ENCODE measurements around the gene SPATA46. TPM values are rescaled to one million over a fixed set of nuclear protein-coding genes. Genes with fewer than 3 reads are reported as not detected.

The SPATA46 gene
- total RNA-seq, 1 donor from 2014 or later = not detected

DNA sequence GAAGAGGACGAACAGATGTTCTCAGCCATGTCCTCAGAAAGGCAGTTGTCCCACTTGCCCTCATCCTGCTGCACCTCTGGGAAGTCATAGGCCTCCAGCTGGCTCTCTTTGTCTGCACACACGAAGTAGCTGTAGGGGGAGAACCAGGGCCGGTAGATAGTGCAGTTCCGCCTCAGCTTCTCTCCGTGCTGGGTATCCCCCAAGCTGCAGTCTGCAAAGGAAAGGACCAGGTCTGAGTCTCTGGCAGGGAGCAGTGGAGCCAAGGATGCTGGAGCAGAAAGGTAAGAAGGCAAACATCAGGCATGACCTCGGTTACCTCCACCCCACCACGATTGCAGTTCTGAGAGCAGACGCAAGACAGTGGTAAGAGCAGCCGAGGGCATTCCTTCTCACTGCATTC, 2.2 kb downstream of the SPATA46 start:
- TF ChIP-seq, protein P1, sequence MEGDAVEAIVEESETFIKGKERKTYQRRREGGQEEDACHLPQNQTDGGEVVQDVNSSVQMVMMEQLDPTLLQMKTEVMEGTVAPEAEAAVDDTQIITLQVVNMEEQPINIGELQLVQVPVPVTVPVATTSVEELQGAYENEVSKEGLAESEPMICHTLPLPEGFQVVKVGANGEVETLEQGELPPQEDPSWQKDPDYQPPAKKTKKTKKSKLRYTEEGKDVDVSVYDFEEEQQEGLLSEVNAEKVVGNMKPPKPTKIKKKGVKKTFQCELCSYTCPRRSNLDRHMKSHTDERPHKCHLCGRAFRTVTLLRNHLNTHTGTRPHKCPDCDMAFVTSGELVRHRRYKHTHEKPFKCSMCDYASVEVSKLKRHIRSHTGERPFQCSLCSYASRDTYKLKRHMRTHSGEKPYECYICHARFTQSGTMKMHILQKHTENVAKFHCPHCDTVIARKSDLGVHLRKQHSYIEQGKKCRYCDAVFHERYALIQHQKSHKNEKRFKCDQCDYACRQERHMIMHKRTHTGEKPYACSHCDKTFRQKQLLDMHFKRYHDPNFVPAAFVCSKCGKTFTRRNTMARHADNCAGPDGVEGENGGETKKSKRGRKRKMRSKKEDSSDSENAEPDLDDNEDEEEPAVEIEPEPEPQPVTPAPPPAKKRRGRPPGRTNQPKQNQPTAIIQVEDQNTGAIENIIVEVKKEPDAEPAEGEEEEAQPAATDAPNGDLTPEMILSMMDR (IDR thresholded peaks at IDR 0.05; ENCODE audit: unreplicated experiment) = no peak
- H3K27ac Mint-ChIP-seq (ENCODE audit: unreplicated experiment) = no peak overlapping the region
- peaks cover 17% of the 10 kb centered on the region for H3K27me3 Mint-ChIP-seq (ENCODE audit: unreplicated experiment)
- DNase-seq (ENCODE audit: low spot score) = no peak
- peaks cover 7% of the 10 kb centered on the region for H3K4me1 Mint-ChIP-seq (ENCODE audit: unreplicated experiment)
- H3K9me3 Mint-ChIP-seq (ENCODE audit: unreplicated experiment) = no peaks in the 10 kb centered on the region
- H3K36me3 Mint-ChIP-seq (ENCODE audit: low read depth, unreplicated experiment) = peaks cover 24% of the 10 kb centered on the region
- no peak overlapping the region for H3K4me3 Mint-ChIP-seq (ENCODE audit: unreplicated experiment)

DNA sequence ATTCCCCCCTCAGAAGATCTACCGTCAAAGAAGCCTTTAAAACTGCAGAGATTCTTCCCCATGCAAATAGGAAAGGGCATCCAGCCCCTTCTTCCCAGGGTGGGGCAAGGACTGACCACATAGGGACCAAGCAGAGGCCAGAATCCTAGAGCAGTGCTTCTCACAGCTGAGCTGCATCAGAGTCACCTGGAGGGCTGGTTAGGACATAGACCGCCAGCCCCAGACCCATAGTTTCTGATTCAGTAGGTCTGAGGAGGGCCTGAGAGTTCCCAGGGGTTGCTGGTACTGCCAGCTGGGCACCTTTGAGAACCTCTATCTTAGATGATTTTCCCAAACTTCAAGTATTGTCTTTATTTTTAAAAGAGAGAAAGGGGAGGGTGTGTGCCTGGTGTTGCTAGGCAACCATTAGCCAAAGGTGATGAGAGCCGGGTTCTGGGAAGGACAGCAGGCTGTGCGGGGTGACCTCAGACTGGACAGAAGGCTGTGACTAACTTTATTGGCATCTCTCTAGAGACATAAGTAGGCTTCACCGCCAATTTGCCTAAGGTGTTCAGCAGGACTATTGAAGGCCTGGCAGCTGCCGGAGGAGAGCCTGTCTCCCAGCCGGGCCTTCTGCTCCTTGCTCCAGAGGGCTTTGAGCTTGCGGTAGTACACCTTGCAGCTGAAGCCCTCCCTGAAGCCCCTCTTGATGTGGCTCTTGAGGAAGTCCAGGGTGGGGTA, 3.0 kb downstream of the SPATA46 start:
- TF ChIP-seq, protein P1 (IDR thresholded peaks at IDR 0.05; ENCODE audit: unreplicated experiment) = no peak
- H3K4me3 Mint-ChIP-seq (ENCODE audit: unreplicated experiment) = no peak overlapping the region
- no peaks in the 10 kb centered on the region for H3K9me3 Mint-ChIP-seq (ENCODE audit: unreplicated experiment)
- H3K27me3 Mint-ChIP-seq (ENCODE audit: unreplicated experiment) = peaks cover 16% of the 10 kb centered on the region
- H3K36me3 Mint-ChIP-seq (ENCODE audit: low read depth, unreplicated experiment) = peaks cover 24% of the 10 kb centered on the region
- H3K4me1 Mint-ChIP-seq (ENCODE audit: unreplicated experiment) = peaks cover 7% of the 10 kb centered on the region
- no peak for DNase-seq (ENCODE audit: low spot score)
- H3K27ac Mint-ChIP-seq (ENCODE audit: unreplicated experiment) = no peak overlapping the region

DNA sequence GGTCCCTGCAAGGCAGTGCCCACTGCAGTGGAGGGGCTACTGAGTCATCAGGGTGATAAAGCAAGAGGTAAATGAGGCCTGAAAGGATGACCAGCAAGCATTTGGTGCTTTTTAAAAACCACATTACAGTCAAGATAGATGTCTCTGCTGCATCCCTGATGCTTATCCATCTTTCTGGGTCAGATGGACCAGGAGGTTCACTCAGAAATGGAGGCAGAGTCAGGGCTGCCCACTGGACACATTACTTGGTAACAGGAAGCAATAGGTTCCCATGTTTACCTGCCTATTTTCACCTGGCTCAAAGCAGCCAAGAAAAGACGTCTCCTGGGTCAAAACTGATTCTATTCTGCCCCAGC, 3.6 kb downstream of the SPATA46 start:
- no peak overlapping the region for H3K4me3 Mint-ChIP-seq (ENCODE audit: unreplicated experiment)
- no peak for DNase-seq (ENCODE audit: low spot score)
- H3K4me1 Mint-ChIP-seq (ENCODE audit: unreplicated experiment) = peaks cover 7% of the 10 kb centered on the region
- no peak overlapping the region for H3K27ac Mint-ChIP-seq (ENCODE audit: unreplicated experiment)
- peaks cover 23% of the 10 kb centered on the region for H3K36me3 Mint-ChIP-seq (ENCODE audit: low read depth, unreplicated experiment)
- H3K27me3 Mint-ChIP-seq (ENCODE audit: unreplicated experiment) = peaks cover 15% of the 10 kb centered on the region
- TF ChIP-seq, protein P1 (IDR thresholded peaks at IDR 0.05; ENCODE audit: unreplicated experiment) = no peak
- H3K9me3 Mint-ChIP-seq (ENCODE audit: unreplicated experiment) = no peaks in the 10 kb centered on the region

DNA sequence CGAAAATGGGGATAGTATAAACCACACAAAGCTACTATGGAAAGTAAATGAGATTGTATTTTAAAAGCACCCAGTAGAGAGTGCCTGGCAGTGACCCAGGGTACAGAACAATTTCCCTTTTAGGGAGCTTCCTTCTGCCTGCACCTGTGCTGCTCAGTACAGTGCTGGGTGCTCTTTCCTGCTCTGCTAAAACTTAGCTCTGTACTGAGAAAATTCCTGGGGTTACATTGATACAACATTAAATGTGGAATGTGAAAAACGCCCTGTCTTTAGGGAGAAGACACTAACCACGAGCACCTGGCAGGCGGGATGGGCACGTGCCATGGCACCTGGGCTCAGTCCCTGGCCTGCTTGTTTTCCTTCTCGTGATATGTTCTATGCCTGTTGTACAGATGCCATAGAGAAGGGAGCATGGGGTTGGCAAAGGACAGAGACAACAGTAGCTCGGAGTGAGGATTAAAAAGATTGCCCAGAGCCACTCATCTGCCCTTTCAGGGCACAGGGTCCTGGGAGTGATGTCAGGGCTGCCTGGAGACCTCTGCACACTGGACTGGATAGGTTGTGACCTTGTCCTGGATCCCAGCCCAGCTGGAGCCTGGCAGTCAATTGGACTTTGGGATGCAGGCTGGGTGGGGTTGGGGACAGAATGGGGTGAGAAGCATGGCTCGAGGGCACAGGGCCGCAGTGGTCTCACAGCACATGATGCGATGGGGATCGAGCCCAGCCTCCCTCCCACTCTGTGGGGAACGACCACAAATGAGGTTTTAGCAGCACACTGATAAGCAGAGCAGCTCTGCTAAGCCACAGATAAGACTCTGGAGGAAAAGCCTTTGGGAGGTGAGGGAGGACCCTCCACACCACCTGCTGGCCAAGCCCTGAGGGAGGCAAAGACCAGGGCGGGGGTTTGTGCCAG, 4.2 kb downstream of the SPATA46 start:
- TF ChIP-seq, protein P1 (IDR thresholded peaks at IDR 0.05; ENCODE audit: unreplicated experiment) = no peak
- Mint-ChIP-seq H3K4me1 (ENCODE audit: unreplicated experiment) (peaks cover 7% of the 10 kb centered on the region), H3K9me3 (ENCODE audit: unreplicated experiment) (no peaks in the 10 kb centered on the region), H3K4me3 (ENCODE audit: unreplicated experiment) (no peak overlapping the region), H3K36me3 (ENCODE audit: low read depth, unreplicated experiment) (peaks cover 17% of the 10 kb centered on the region), H3K27ac (ENCODE audit: unreplicated experiment) (no peak overlapping the region), H3K27me3 (ENCODE audit: unreplicated experiment) (peaks cover 15% of the 10 kb centered on the region)
- no peak for DNase-seq (ENCODE audit: low spot score)

DNA sequence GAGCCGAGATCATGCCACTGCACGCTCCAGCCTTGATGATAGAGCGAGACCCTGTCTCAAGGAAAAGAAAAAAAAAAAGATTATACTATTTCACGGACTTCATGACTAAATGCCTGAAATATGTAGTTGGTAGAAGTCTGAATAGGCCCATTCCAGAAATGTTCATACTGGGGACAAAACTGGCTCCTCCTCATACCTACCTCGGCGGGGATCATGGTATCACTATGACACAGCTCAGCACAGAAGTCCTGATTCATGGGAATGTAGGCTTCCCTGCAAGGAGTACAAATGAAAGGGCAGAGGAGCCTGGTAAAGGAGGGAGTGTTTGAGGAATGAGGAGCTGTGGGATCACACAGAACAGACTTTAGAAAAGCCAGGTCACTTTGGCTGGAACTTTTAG, 5.0 kb downstream of the SPATA46 start:
- H3K27ac Mint-ChIP-seq (ENCODE audit: unreplicated experiment) = no peak overlapping the region

More for the DNA sequence above, 5.0 kb downstream of the SPATA46 start:
- H3K4me1 Mint-ChIP-seq (ENCODE audit: unreplicated experiment) = peaks cover 2% of the 10 kb centered on the region
- no peaks in the 10 kb centered on the region for H3K9me3 Mint-ChIP-seq (ENCODE audit: unreplicated experiment)
- DNase-seq (ENCODE audit: low spot score) = no peak
- H3K27me3 Mint-ChIP-seq (ENCODE audit: unreplicated experiment) = peaks cover 15% of the 10 kb centered on the region
- peaks cover 23% of the 10 kb centered on the region for H3K36me3 Mint-ChIP-seq (ENCODE audit: low read depth, unreplicated experiment)
- TF ChIP-seq, protein P1 (IDR thresholded peaks at IDR 0.05; ENCODE audit: unreplicated experiment) = no peak
- no peak overlapping the region for H3K4me3 Mint-ChIP-seq (ENCODE audit: unreplicated experiment)
